ENCODE data around the gene ZSCAN10. TPM values are rescaled to one million over a fixed set of nuclear protein-coding genes. Genes with fewer than 3 reads are reported as not detected.
"Not testable (repeated sequence)": the region's sequence is repeated elsewhere in the genome, so short reads cannot be mapped to it uniquely, and the experiment has no call there.

Gene ZSCAN10
- total RNA-seq, 1 donor from 2014 or later = 0.30 TPM

GRCh38 chr16:3086596-3087242 lies 12.4 kb downstream of the ZSCAN10 start:
- intact Hi-C loops (cut with micrococcal nuclease) = no loop called here

GRCh38 chr16:3085868-3086595 lies 13.1 kb downstream of the ZSCAN10 start:
- intact Hi-C loops (cut with micrococcal nuclease) = no loop called here

- intact Hi-C loops (cut with micrococcal nuclease) = no loop called here
Measured at GRCh38 chr16:3084969-3085670, 14.0 kb downstream of the ZSCAN10 start.

GRCh38 chr16:3084491-3084890 lies 14.6 kb downstream of the ZSCAN10 start:
- intact Hi-C loops (cut with micrococcal nuclease) = no loop called here

GRCh38 chr16:3083408-3083807 lies 15.7 kb downstream of the ZSCAN10 start:
- intact Hi-C loops (cut with micrococcal nuclease) = not testable (repeated sequence)

GRCh38 chr16:3081957-3082356 lies 17.1 kb downstream of the ZSCAN10 start:
- intact Hi-C loops (cut with micrococcal nuclease) = not testable (repeated sequence)

GRCh38 chr16:3080024-3080423 lies 19.1 kb downstream of the ZSCAN10 start:
- intact Hi-C loops (cut with micrococcal nuclease) = no loop called here

GRCh38 chr16:3076577-3076976 lies 22.5 kb downstream of the ZSCAN10 start:
- intact Hi-C loops (cut with micrococcal nuclease) = no loop called here

- intact Hi-C loops (cut with micrococcal nuclease) = loop anchor here (2.0 kb wide), 2 partner anchors 25 to 53 kb away; no protein-coding TSS in a partner anchor
Measured at GRCh38 chr16:3075946-3076345, 23.1 kb downstream of the ZSCAN10 start.

- intact Hi-C loops (cut with micrococcal nuclease) = loop anchor here (2.0 kb wide), 2 partner anchors 25 to 53 kb away; no protein-coding TSS in a partner anchor
Measured at GRCh38 chr16:3075523-3075915, 23.6 kb downstream of the ZSCAN10 start.

- intact Hi-C loops (cut with micrococcal nuclease) = loop anchor here (2.0 kb wide), 2 partner anchors 26 to 54 kb away; no protein-coding TSS in a partner anchor
Measured at GRCh38 chr16:3074860-3075522, 24.1 kb downstream of the ZSCAN10 start.

GRCh38 chr16:3073448-3073847 lies 25.6 kb downstream of the ZSCAN10 start:
- intact Hi-C loops (cut with micrococcal nuclease) = no loop called here

GRCh38 chr16:3072576-3073263 lies 26.4 kb downstream of the ZSCAN10 start:
- intact Hi-C loops (cut with micrococcal nuclease) = not testable (repeated sequence)

GRCh38 chr16:3072148-3072547 lies 26.9 kb downstream of the ZSCAN10 start:
- intact Hi-C loops (cut with micrococcal nuclease) = not testable (repeated sequence)

GRCh38 chr16:3071655-3072054 lies 27.4 kb downstream of the ZSCAN10 start:
- intact Hi-C loops (cut with micrococcal nuclease) = no loop called here

- intact Hi-C loops (cut with micrococcal nuclease) = no loop called here
Measured at GRCh38 chr16:3070608-3071111, 28.4 kb downstream of the ZSCAN10 start.

- intact Hi-C loops (cut with micrococcal nuclease) = not testable (repeated sequence)
Measured at GRCh38 chr16:3069146-3069545, 29.9 kb downstream of the ZSCAN10 start.

GRCh38 chr16:3068487-3068886 lies 30.6 kb downstream of the ZSCAN10 start:
- intact Hi-C loops (cut with micrococcal nuclease) = no loop called here

GRCh38 chr16:3066440-3066748 lies 32.7 kb downstream of the ZSCAN10 start:
- intact Hi-C loops (cut with micrococcal nuclease) = no loop called here

GRCh38 chr16:3065742-3066439 lies 33.2 kb downstream of the ZSCAN10 start:
- intact Hi-C loops (cut with micrococcal nuclease) = no loop called here
